HepG2 (cell line): ENCODE measurements around the gene MTMR1. TPM values are rescaled to one million over a fixed set of nuclear protein-coding genes. Genes with fewer than 3 reads are reported as not detected.

ENCODE experiments used
- ATAC-seq: fragments of 200-7000 bp; cut with Tn5 transposase; 3 replicates; pipeline ENCODE4 v1.9.1; 2020; ENCODE audit warnings: mild to moderate bottlenecking, moderate library complexity
- BruUV-seq: library from RNA; stranded (reverse); fragments of 400-500 nt; replicated peaks from 2 replicates; lab custom pipeline; 2021; lab: Mats Ljungman, UMichigan
- CTCF ChIA-PET: fragments of 300-600 bp; formaldehyde crosslinking; extraction: SDS; loops from one replicate; lab custom pipeline; 2021; ENCODE audit warnings: low total read pairs, inconsistent platforms, low intra/inter-chr PET ratio; lab: Yijun Ruan, JAX
- POLR2A ChIA-PET: fragments of 350-600 bp; sonication (Branson Sonifier 250); formaldehyde crosslinking; loops from one replicate; lab custom pipeline; 2020; ENCODE audit warnings: antibody characterized with exemption, inconsistent platforms; lab: Yijun Ruan, JAX
- DNase-seq: peaks from one replicate; pipeline ENCODE4 v3.0.0-alpha.2; 2015; ENCODE audit warnings: low spot score
- FAIRE-seq: peaks from 3 replicates; lab custom pipeline; 2011; peaks lifted over from hg19 to GRCh38; lab: Jason Lieb, UNC
- H2AFZ ChIP-seq: one replicate; pipeline ENCODE4 v1.6.1; 2011; ENCODE audit warnings: low read length, inconsistent platforms
- H3K27ac ChIP-seq: fragments of 300-600 bp; 3 replicates; pipeline ENCODE4 v1.8.0; 2011; ENCODE audit warnings: mixed run types, mild to moderate bottlenecking, mixed read lengths, low read length, inconsistent platforms; ENCODE audit not compliant: insufficient read depth; ENCODE audit errors: extremely low read length
- H3K27me3 ChIP-seq, 2 experiments: fragments of 200-600 bp in 1 of 2; 2 replicates in 1 of 2; 3 replicates in 1 of 2; pipeline versions ENCODE4 v1.6.0 to v1.8.0; 2011; ENCODE audit warnings: low read length in 2 of 2, mild to moderate bottlenecking in 2 of 2, moderate library complexity in 2 of 2, inconsistent platforms in 1 of 2; ENCODE audit not compliant: insufficient read depth in 2 of 2, control insufficient read depth in 1 of 2
- H3K36me3 ChIP-seq, 2 experiments: fragments of 200-600 bp in 1 of 2; replicated peaks in 1 of 2; 2 replicates in 1 of 2; 3 replicates in 1 of 2; pipeline versions ENCODE4 v1.5.1 to v1.8.0; 2011; ENCODE audit warnings: low read length in 2 of 2, inconsistent platforms in 1 of 2; ENCODE audit not compliant: insufficient read depth in 2 of 2, control insufficient read depth in 1 of 2
- H3K4me1 ChIP-seq: 2 replicates; pipeline ENCODE4 v1.5.1; 2012; ENCODE audit warnings: low read length, inconsistent platforms; ENCODE audit not compliant: insufficient read depth
- H3K4me2 ChIP-seq: 2 replicates; pipeline ENCODE4 v1.6.0; 2011; ENCODE audit warnings: low read depth, low read length, inconsistent platforms
- H3K4me3 ChIP-seq, 3 experiments: fragments of 200-600 bp in 1 of 3; sonication (generic), shearing (Covaris generic) in 1 of 3; replicated peaks in 1 of 3; 2 replicates each; pipeline ENCODE4 v1.5.1; 2011 to 2016; ENCODE audit warnings: low read length in 3 of 3, inconsistent platforms in 2 of 3, low read depth in 2 of 3, mild to moderate bottlenecking in 2 of 3, control low read depth in 1 of 3, mixed read lengths in 1 of 3; ENCODE audit not compliant: insufficient read depth in 1 of 3
- H3K79me2 ChIP-seq: one replicate; pipeline ENCODE4 v1.6.1; 2011; ENCODE audit warnings: low read length, inconsistent platforms; ENCODE audit not compliant: insufficient read depth
- H3K9ac ChIP-seq: 2 replicates; pipeline ENCODE4 v1.6.0; 2011; ENCODE audit warnings: mild to moderate bottlenecking, low read depth, low read length, inconsistent platforms; ENCODE audit not compliant: insufficient read depth
- H3K9me3 ChIP-seq: 2 replicates; pipeline ENCODE4 v1.5.1; 2012; ENCODE audit warnings: mild to moderate bottlenecking, low read length
- H4K20me1 ChIP-seq: 2 replicates; pipeline ENCODE4 v1.6.0; 2011; ENCODE audit warnings: inconsistent platforms, mild to moderate bottlenecking, low read length, moderate library complexity; ENCODE audit not compliant: insufficient read depth
- ARID5B ChIP-seq: IDR thresholded peaks from 2 replicates; pipeline ENCODE4 v1.4.0; 2020; ENCODE audit warnings: mild to moderate bottlenecking, missing genetic modification reagents
- BATF2 ChIP-seq: sonication (generic); formaldehyde crosslinking; IDR thresholded peaks from 2 replicates; pipeline ENCODE4 v1.8.0; 2022; ENCODE audit warnings: mild to moderate bottlenecking, missing genetic modification reagents, moderate library complexity
- CCDC6 ChIP-seq: sonication (generic); formaldehyde crosslinking; IDR thresholded peaks from 2 replicates; pipeline ENCODE4 v1.8.1; 2022; ENCODE audit warnings: mild to moderate bottlenecking, missing genetic modification reagents, moderate library complexity
- FOXO4 ChIP-seq: sonication (generic); formaldehyde crosslinking; conservative IDR thresholded peaks from 2 replicates; pipeline ENCODE4 v1.8.1; 2023; ENCODE audit warnings: missing genetic modification reagents
- IRX3 ChIP-seq: sonication (generic); formaldehyde crosslinking; IDR thresholded peaks from 2 replicates; pipeline ENCODE4 v1.8.1; 2023; ENCODE audit warnings: mild to moderate bottlenecking, low read depth, missing genetic modification reagents, borderline replicate concordance
- KLF11 ChIP-seq: IDR thresholded peaks from 2 replicates; pipeline ENCODE4 v1.6.1; 2016; ENCODE audit warnings: missing compliant biosample characterization
- PHF20 ChIP-seq: sonication (generic); formaldehyde crosslinking; IDR thresholded peaks from 2 replicates; pipeline ENCODE4 v1.5.0; 2020; ENCODE audit warnings: mild to moderate bottlenecking, missing genetic modification reagents
- THAP11 ChIP-seq: IDR thresholded peaks from 2 replicates; pipeline ENCODE4 v1.6.1; 2016; ENCODE audit warnings: missing biosample characterization, missing genetic modification reagents
- YEATS4 ChIP-seq: sonication (generic); formaldehyde crosslinking; IDR thresholded peaks from 2 replicates; pipeline ENCODE4 v1.4.0; 2020; ENCODE audit warnings: missing genetic modification reagents, borderline replicate concordance
- ZBTB10 ChIP-seq: sonication (generic); formaldehyde crosslinking; IDR thresholded peaks from 2 replicates; pipeline ENCODE4 v1.4.0; 2020; ENCODE audit warnings: missing genetic modification reagents, borderline replicate concordance
- WGBS: methylation state at CpG from one replicate; pipeline ENCODE4 v1.1.6; 2017; ENCODE audit warnings: low lambda C conversion rate; 5-methylcytosine and 5-hydroxymethylcytosine counted together
- in situ Hi-C: cut with HindIII; loops from 2 replicates; pipeline ENCODE4 v1.10.0; 2017; ENCODE audit warnings: low pct_unique_long_range_greater_than_20kb; ENCODE audit not compliant: extremely low pct_ligation_motif_present
- intact Hi-C: fragments of 100-400 bp; cut with micrococcal nuclease; formaldehyde crosslinking; loops from one replicate; pipeline ENCODE4 v1.10.0; 2022; ENCODE audit not compliant: unreplicated experiment
- polyA plus RNA-seq, 8 experiments: library from polyadenylated mRNA; depleted of rRNA in 3 of 8; stranded (reverse) in 7 of 8; unstranded in 1 of 8; fragments of >200 nt; fragmentation: Illumina TruSeq in 4 of 8; extraction: Trizol in 4 of 8; gene quantifications; 2 replicates each; pipeline versions ENCODE4 v1.2.1 to v1.2.3, GENCODE V29; 2011 to 2016; ENCODE audit warnings: low read depth in 4 of 8, missing spikeins in 1 of 8, mixed read lengths in 1 of 8; ENCODE audit not compliant: insufficient read depth in 1 of 8
- total RNA-seq, 5 experiments: library from RNA; depleted of rRNA; stranded (reverse); fragments of >200 nt; fragmentation: Illumina TruSeq; extraction: Trizol; gene quantifications; 2 replicates each; pipeline ENCODE4 v1.2.3, GENCODE V29; 2016; ENCODE audit warnings: low read depth in 1 of 5

The MTMR1 gene
- total and polyA plus RNA-seq, 2 of the 13 experiments (the other 11 are each of a cell fraction or from before 2014, with no cell fraction given), result 8.9 to 11.1 TPM

- 92% methylated on average over 2 of the region's 2 CpGs for WGBS
- Histone ChIP-seq H3K4me3 (no peak overlapping the region), H3K79me2 (no peaks in the 10 kb centered on the region), H3K4me2 (no peak overlapping the region), H3K4me1 (peaks cover 10% of the 10 kb centered on the region; the same call in 1 of the 2 replicates), H3K9ac (no peak overlapping the region), H3K27me3 (no peaks in the 10 kb centered on the region), H4K20me1 (no peaks in the 10 kb centered on the region), H2AFZ (no peak overlapping the region), H3K27ac (no peak overlapping the region), H3K36me3 (peaks cover 0 to 3% of the 10 kb centered on the region in 2 experiments; a peak in 1 of 5 replicates), H3K9me3 (no peaks in the 10 kb centered on the region)
- TF ChIP-seq ARID5B (no peak), YEATS4 (no peak), THAP11 (CRISPR knock-in tag) (no peak)
- FAIRE-seq, result no peak
- no peak for ATAC-seq
- BruUV-seq, result no TSS peak
- in situ Hi-C loops, result loop anchor here (25.0 kb wide), 1 partner anchor 737 kb away; no protein-coding TSS in a partner anchor
- CTCF ChIA-PET, result no interaction called here
- POLR2A ChIA-PET, result no interaction called here
- intact Hi-C loops, result no loop called here
- DNase-seq, result no peak
Observed at GRCh38 chrX:150698981-150699380, 5.8 kb downstream of the MTMR1 start.

GRCh38 chrX:150700107-150700506 is 6.9 kb downstream of the MTMR1 start:
- no peaks in the 10 kb centered on the region for H4K20me1 ChIP-seq
- H3K4me3 ChIP-seq, result no peak overlapping the region
- no TSS peak for BruUV-seq
- intact Hi-C loops, result no loop called here
- no peak for ATAC-seq
- ChIA-PET CTCF (no interaction called here), POLR2A (no interaction called here)
- peaks cover 0 to 3% of the 10 kb centered on the region in 2 experiments; a peak in 1 of 5 replicates for H3K36me3 ChIP-seq
- no peaks in the 10 kb centered on the region for H3K9me3 ChIP-seq
- no peak overlapping the region for H2AFZ ChIP-seq
- H3K79me2 ChIP-seq, result no peaks in the 10 kb centered on the region
- H3K27ac ChIP-seq, result no peak overlapping the region
- in situ Hi-C loops, result no loop called here
- H3K4me1 ChIP-seq, result no peaks in the 10 kb centered on the region
- FAIRE-seq, result no peak
- no peak overlapping the region for H3K4me2 ChIP-seq
- H3K9ac ChIP-seq, result no peak overlapping the region
- H3K27me3 ChIP-seq, result no peaks in the 10 kb centered on the region
- no peak for DNase-seq
- TF ChIP-seq KLF11 (CRISPR knock-in tag) (no peak), CCDC6 (no peak), FOXO4 (CRISPR knock-in tag) (no peak), PHF20 (CRISPR knock-in tag) (no peak), BATF2 (CRISPR knock-in tag) (no peak), ZBTB10 (CRISPR knock-in tag) (no peak), IRX3 (CRISPR knock-in tag) (no peak)
